B cell (primary cell): Measurements from ENCODE around the gene TNNI3K.

ENCODE experiments used
- EZH2 ChIP-seq: IDR thresholded peaks from 2 replicates; pipeline ENCODE4 v1.6.1; 2012; ENCODE audit warnings: borderline replicate concordance, low read depth, mild to moderate bottlenecking, moderate library complexity, low read length; ENCODE audit not compliant: insufficient read depth, poor library complexity, severe bottlenecking
- TF ChIP-seq, protein P1 (sequence below): fragments of 200-600 bp; IDR thresholded peaks from one replicate; pipeline ENCODE4 v1.8.0; 2022; ENCODE audit warnings: antibody characterized with exemption, mild to moderate bottlenecking

DNA sequence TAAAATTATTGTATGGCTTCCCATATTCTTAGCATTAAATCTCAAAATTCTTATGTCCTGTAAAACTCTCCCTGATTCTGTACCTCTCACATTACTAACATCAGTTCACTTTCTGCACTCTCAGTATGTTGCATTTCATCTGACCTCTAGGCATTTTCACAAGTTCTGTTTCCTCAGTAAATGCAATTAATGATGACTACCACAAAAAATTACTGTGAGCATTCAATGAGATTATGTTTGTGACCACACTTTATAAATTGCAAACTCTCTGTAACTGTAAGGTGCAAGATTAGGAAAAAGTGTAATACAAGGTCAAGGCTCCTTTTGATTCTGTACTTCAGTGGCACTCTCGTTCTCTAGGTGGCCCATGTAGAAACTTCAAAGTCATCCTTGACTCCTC is 216.8 kb downstream of the TNNI3K start:
- TF ChIP-seq, protein P1, sequence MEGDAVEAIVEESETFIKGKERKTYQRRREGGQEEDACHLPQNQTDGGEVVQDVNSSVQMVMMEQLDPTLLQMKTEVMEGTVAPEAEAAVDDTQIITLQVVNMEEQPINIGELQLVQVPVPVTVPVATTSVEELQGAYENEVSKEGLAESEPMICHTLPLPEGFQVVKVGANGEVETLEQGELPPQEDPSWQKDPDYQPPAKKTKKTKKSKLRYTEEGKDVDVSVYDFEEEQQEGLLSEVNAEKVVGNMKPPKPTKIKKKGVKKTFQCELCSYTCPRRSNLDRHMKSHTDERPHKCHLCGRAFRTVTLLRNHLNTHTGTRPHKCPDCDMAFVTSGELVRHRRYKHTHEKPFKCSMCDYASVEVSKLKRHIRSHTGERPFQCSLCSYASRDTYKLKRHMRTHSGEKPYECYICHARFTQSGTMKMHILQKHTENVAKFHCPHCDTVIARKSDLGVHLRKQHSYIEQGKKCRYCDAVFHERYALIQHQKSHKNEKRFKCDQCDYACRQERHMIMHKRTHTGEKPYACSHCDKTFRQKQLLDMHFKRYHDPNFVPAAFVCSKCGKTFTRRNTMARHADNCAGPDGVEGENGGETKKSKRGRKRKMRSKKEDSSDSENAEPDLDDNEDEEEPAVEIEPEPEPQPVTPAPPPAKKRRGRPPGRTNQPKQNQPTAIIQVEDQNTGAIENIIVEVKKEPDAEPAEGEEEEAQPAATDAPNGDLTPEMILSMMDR: no peak
- TF ChIP-seq EZH2: no peak
